ENCODE data around the gene MYH4.

The MYH4 gene

DNA sequence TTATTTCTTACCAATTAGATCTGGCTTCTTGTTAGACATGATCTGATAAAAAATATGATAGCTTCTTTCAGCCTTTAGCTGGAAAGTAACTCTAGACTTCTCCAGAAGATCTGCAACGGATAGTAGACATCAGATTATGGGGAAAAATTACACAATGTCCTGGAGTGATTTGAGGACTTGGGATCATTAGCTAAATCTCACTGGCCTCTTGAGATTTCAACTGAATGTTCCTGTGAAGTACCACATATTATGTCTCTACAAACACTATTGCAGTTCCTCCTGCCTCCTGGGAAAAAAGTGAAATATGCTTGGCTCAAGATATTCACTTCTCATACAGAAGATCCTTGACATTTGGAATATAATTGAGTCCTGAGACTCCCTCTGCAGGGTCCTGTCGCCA is 43.5 kb upstream of the MYH4 start:
- no peak for DNase-seq
- Histone ChIP-seq H3K27ac (no peak overlapping the region), H3K4me1 (no peaks in the 10 kb centered on the region), H3K27me3 (no peaks in the 10 kb centered on the region), H3K9me3 (no peaks in the 10 kb centered on the region), H3K36me3 (no peaks in the 10 kb centered on the region), H3K4me3 (no peak overlapping the region)
- TF ChIP-seq, protein P1, sequence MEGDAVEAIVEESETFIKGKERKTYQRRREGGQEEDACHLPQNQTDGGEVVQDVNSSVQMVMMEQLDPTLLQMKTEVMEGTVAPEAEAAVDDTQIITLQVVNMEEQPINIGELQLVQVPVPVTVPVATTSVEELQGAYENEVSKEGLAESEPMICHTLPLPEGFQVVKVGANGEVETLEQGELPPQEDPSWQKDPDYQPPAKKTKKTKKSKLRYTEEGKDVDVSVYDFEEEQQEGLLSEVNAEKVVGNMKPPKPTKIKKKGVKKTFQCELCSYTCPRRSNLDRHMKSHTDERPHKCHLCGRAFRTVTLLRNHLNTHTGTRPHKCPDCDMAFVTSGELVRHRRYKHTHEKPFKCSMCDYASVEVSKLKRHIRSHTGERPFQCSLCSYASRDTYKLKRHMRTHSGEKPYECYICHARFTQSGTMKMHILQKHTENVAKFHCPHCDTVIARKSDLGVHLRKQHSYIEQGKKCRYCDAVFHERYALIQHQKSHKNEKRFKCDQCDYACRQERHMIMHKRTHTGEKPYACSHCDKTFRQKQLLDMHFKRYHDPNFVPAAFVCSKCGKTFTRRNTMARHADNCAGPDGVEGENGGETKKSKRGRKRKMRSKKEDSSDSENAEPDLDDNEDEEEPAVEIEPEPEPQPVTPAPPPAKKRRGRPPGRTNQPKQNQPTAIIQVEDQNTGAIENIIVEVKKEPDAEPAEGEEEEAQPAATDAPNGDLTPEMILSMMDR (IDR thresholded peaks at IDR 0.05), result no peak
- intact Hi-C loops (cut with DNase I; ENCODE audit: low total_unique reads), result no loop called here

DNA sequence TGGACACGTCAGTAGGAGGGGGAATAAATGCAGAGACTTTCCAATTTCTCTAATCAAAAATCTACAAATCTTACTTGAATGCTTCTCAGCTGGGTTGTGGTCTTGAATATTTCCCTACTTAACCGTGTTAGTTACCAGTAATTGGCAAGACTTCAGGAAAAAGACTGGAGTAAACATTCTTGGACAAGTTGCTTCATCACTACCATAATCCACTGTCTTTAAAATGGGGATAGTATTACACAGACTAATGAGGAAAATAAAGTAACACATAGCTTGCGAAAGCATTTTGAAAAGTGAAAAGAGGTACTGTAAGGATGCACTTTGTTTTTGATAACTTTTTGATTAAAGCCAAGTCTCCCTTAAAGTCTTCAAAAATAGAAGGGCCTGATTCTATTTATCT is 30.6 kb upstream of the MYH4 start:
- intact Hi-C loops (cut with DNase I; ENCODE audit: low total_unique reads), result no loop called here
- Histone ChIP-seq H3K4me3 (no peak overlapping the region), H3K9me3 (no peaks in the 10 kb centered on the region), H3K4me1 (no peaks in the 10 kb centered on the region), H3K27me3 (no peaks in the 10 kb centered on the region), H3K27ac (no peak overlapping the region), H3K36me3 (no peaks in the 10 kb centered on the region)
- TF ChIP-seq, protein P1 (IDR thresholded peaks at IDR 0.05), result no peak
- DNase-seq, result no peak

DNA sequence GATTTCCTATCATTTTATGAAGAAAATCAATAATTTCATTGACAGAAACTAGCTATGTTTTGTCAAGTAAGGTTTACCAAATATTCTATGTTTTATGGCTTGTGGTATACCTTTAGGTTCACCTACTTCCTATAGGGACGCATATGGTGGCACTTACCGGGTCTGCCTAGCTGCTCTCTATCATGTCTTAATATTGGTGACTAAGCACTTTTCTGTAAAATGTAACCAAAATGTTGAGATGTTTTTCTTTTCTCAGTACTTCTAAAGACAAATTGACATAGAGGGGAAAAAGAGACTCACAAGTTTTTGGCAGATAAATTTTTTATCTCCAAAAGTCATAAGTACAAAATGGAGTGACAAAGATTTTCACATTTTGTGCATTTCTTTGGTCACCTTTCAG is 22.6 kb upstream of the MYH4 start:
- Histone ChIP-seq H3K4me3 (no peak overlapping the region), H3K4me1 (no peaks in the 10 kb centered on the region), H3K9me3 (peaks cover 0 to 21% (median 18%) of the 10 kb centered on the region in 3 donors), H3K36me3 (no peaks in the 10 kb centered on the region), H3K27ac (no peak overlapping the region), H3K27me3 (no peaks in the 10 kb centered on the region)
- TF ChIP-seq, protein P1 (IDR thresholded peaks at IDR 0.05), result no peak
- intact Hi-C loops (cut with DNase I; ENCODE audit: low total_unique reads), result no loop called here
- no peak for DNase-seq

DNA sequence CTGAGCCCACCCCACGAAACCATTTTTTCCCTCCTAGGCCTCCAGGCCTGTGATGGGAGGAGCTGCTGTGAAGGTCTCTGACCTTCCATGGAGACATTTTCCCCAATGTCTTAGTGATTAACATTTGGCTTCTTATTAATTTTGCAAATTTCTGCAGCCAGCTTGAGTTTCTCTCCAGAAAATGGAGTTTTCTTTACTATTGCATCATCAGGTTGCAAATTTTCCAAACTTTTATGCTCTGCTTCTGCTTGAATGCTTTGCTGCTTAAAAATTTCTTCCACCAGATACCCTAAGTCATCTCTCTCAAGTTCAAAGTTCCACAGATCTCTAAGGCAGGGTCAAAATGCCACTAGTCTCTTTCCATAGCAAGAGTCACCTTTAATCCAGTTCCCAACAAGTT is 12.9 kb upstream of the MYH4 start:
- DNase-seq, result no peak
- Histone ChIP-seq H3K27me3 (no peaks in the 10 kb centered on the region), H3K27ac (no peak overlapping the region), H3K36me3 (no peaks in the 10 kb centered on the region), H3K4me3 (no peak overlapping the region), H3K4me1 (no peaks in the 10 kb centered on the region), H3K9me3 (peaks cover 2 to 13% (median 7%) of the 10 kb centered on the region in 3 donors)
- TF ChIP-seq, protein P1 (IDR thresholded peaks at IDR 0.05), result no peak
- intact Hi-C loops (cut with DNase I; ENCODE audit: low total_unique reads), result no loop called here

DNA sequence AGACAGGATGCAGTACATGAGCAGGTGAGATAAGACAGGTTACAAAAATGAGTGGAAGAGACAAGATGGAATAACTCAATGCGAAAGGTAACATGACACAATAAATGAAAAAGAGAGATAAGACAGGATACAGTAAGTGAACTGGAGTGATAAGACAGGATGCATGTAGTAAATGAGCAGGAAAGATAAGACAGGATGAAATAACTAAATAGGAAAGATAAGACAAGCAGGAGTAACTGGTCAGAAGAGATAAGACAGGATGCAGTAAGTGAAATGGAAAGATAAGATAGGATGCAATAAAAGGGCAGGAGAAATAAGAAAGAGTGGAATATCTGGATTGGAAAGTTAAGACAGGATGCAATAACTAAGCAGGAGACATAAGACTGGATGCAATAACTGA is 8.3 kb upstream of the MYH4 start:
- intact Hi-C loops (cut with DNase I; ENCODE audit: low total_unique reads), result no loop called here
- Histone ChIP-seq H3K36me3 (no peaks in the 10 kb centered on the region), H3K4me1 (no peaks in the 10 kb centered on the region), H3K4me3 (no peak overlapping the region), H3K27ac (no peak overlapping the region), H3K27me3 (no peaks in the 10 kb centered on the region), H3K9me3 (peaks cover 0 to 9% (median 0%) of the 10 kb centered on the region in 3 donors)
- no peak for DNase-seq
- TF ChIP-seq, protein P1 (IDR thresholded peaks at IDR 0.05), result no peak

DNA sequence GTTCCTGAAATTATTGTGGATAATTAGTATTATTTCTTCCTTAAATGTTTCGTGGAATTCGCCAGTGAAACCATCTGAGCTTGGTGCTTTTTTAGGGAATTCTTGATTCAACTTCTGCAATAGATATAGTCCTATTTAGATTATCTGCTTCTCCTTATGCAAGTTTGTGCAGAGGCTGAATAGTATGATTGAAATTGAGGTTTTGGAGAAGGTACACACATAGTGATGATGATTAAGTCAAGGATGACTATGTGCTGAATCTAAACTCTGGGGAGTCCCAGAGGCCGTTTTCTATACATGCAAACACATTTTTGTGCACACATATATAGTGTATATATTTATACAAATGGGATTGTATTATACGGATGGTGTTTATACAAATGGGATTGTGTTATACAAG is 5.2 kb upstream of the MYH4 start:
- TF ChIP-seq, protein P1 (IDR thresholded peaks at IDR 0.05), result no peak
- Histone ChIP-seq H3K36me3 (no peaks in the 10 kb centered on the region), H3K4me1 (no peaks in the 10 kb centered on the region), H3K9me3 (no peaks in the 10 kb centered on the region), H3K27me3 (no peaks in the 10 kb centered on the region), H3K4me3 (no peak overlapping the region), H3K27ac (no peak overlapping the region)
- intact Hi-C loops (cut with DNase I; ENCODE audit: low total_unique reads), result no loop called here
- DNase-seq, result no peak
